GM20000 (cell line): ENCODE measurements around the gene SIRT4.

ENCODE experiments used
- DNase-seq: peaks from one replicate; pipeline ENCODE4 v3.0.0; 2012; ENCODE audit warnings: low spot score
- TF ChIP-seq, protein P1 (sequence below): IDR thresholded peaks from 2 replicates; pipeline ENCODE4 v1.5.1; 2012; ENCODE audit warnings: mild to moderate bottlenecking, control low read depth; ENCODE audit errors: extremely low read depth, missing control alignments

SIRT4 gene

DNA sequence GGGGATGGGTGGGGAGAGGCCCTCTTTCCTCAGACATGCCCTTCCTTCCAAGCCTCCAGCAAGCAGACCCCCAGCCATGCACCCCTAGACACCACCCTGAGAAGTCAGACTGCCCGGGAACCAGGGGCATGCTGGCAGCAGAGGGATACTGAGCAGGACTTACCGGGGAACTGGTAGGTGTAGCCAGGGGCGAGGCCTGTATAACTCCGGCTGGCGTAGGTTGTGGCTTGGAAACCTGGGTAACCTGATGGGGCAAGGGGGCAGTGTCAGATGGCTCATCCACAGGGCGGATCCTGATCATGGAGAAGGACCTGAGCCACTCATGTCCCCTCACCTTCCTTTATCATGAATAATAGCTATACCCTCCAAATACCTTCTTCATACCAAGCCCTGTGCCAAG is 51.0 kb downstream of the SIRT4 start:
- DNase-seq, result no peak
- TF ChIP-seq, protein P1, sequence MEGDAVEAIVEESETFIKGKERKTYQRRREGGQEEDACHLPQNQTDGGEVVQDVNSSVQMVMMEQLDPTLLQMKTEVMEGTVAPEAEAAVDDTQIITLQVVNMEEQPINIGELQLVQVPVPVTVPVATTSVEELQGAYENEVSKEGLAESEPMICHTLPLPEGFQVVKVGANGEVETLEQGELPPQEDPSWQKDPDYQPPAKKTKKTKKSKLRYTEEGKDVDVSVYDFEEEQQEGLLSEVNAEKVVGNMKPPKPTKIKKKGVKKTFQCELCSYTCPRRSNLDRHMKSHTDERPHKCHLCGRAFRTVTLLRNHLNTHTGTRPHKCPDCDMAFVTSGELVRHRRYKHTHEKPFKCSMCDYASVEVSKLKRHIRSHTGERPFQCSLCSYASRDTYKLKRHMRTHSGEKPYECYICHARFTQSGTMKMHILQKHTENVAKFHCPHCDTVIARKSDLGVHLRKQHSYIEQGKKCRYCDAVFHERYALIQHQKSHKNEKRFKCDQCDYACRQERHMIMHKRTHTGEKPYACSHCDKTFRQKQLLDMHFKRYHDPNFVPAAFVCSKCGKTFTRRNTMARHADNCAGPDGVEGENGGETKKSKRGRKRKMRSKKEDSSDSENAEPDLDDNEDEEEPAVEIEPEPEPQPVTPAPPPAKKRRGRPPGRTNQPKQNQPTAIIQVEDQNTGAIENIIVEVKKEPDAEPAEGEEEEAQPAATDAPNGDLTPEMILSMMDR, result no peak

- TF ChIP-seq, protein P1, result no peak
Measured at GRCh38 chr12:120353556-120354317, 51.6 kb downstream of the SIRT4 start.

DNA sequence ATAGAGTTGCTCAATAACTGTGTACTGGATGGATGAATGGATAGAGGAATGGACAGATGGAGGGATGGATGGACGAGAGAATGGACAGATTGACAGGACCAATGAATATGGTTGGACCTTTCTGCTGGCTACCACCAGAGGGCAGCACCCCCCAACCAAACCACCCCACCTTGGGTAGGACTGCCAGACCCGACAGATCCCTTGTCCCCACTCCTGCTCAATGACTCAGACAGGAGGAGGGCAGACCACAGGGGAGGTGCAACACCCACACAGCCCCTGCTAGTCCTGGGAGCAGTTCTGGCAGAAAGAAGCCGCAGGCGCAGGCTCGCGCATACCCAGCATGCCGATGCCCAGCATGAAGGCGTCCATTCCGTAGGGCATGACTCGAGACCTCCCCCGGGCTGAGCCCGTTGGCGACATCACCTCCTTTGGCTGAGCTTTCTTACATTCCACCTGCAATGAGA is 54.5 kb downstream of the SIRT4 start:
- TF ChIP-seq, protein P1, result peak; percentile 89
- DNase-seq, result peak; percentile 91

More at GRCh38 chr12:120353556-120354317, 51.6 kb downstream of the SIRT4 start:
- DNase-seq, result no peak

- DNase-seq, result no peak
- TF ChIP-seq, protein P1, result no peak
Measured at GRCh38 chr12:120357104-120357503, 55.0 kb downstream of the SIRT4 start.

DNA sequence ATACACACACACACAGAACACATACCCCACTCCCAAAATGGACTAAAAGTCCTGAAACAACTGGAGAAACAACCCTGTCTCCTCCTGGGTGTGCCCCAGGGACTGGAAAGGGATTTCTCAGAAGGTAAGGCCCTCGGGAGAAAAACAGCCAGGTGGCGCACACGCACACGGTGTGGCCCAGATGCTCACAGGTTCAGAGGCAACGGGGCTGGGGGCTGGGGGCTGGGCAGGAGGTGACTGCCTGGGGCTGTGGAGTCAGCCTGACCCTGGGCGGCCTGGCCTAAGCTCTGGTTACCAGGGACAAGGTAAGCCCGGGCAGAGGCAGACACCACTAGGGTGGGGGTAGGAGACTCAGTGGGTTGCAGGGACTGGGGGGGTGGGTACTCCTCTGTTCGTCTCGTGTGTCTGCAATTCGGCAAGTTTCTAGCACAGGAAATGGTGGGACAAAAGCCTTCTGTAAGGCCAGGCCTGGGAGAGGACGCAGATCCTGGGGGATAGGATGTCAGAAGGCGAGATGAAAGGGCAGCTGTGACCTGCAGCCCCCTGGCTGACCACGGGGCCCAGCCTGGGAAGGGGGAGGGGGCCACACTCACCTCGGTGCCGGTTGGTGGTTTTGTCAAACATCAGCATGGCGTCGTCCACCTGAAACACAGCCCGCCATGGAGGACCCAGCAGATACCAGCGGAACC is 56.4 kb downstream of the SIRT4 start:
- DNase-seq, result no peak

GRCh38 chr12:120359128-120359527 is 57.0 kb downstream of the SIRT4 start:
- DNase-seq, result no peak
- TF ChIP-seq, protein P1, result no peak

More for the DNA sequence above, 56.4 kb downstream of the SIRT4 start:
- TF ChIP-seq, protein P1, result no peak
